Measurements from ENCODE around the gene GPRC5C. TPM values are rescaled to one million over a fixed set of nuclear protein-coding genes. Genes with fewer than 3 reads are reported as not detected.

Gene GPRC5C
- total RNA-seq, 1 experiment from 2014 or later, result 37.3 TPM

- Mint-ChIP-seq H3K27me3 (ENCODE audit: unreplicated experiment) (no peaks in the 10 kb centered on the region), H3K4me3 (ENCODE audit: low read depth, unreplicated experiment) (no peak overlapping the region), H3K9me3 (ENCODE audit: low read depth, unreplicated experiment) (no peaks in the 10 kb centered on the region), H3K27ac (ENCODE audit: unreplicated experiment) (no peak overlapping the region), H3K36me3 (ENCODE audit: insufficient read depth, unreplicated experiment) (peaks cover 6% of the 10 kb centered on the region), H3K4me1 (ENCODE audit: low read depth, unreplicated experiment) (peaks cover 10% of the 10 kb centered on the region)
- intact Hi-C loops (cut with micrococcal nuclease; ENCODE audit: unreplicated experiment), result no loop called here
- CTCF ChIA-PET, result no interaction called here
- no TSS peak for BruUV-seq (replicated peaks)
- no peak for TF ChIP-seq CTCF (IDR thresholded peaks at IDR 0.05; ENCODE audit: unreplicated experiment)
- DNase-seq, result no peak
These were observed 18.4 kb upstream of the GPRC5C start for GRCh38 chr17:74413491-74413890.

DNA sequence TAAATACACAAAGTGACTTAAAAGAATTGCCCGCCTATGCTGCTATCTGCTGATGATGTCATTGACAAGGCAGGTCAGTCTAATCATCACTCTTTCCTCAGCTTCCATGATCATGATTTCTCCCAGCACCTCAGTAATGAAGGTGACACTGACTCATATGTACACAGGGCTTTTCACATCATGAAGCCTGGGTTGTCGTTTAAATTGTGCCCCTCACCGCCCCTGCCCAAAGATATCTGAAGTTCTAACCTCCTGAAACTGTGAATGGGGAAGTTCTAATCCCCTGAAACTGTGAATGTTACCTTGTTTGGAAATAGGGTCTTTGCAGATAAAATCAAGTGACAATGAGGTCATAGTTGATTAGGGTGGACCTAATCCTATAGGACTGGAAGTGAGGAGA is 17.4 kb upstream of the GPRC5C start:
- Mint-ChIP-seq H3K9me3 (ENCODE audit: low read depth, unreplicated experiment) (no peaks in the 10 kb centered on the region), H3K4me3 (ENCODE audit: low read depth, unreplicated experiment) (no peak overlapping the region), H3K36me3 (ENCODE audit: insufficient read depth, unreplicated experiment) (peaks cover 6% of the 10 kb centered on the region), H3K27ac (ENCODE audit: unreplicated experiment) (no peak overlapping the region), H3K4me1 (ENCODE audit: low read depth, unreplicated experiment) (peaks cover 13% of the 10 kb centered on the region), H3K27me3 (ENCODE audit: unreplicated experiment) (no peaks in the 10 kb centered on the region)
- CTCF ChIA-PET, result no interaction called here
- intact Hi-C loops (cut with micrococcal nuclease; ENCODE audit: unreplicated experiment), result no loop called here
- BruUV-seq (replicated peaks), result no TSS peak
- no peak for DNase-seq
- no peak for TF ChIP-seq CTCF (IDR thresholded peaks at IDR 0.05; ENCODE audit: unreplicated experiment)

- BruUV-seq (replicated peaks), result no TSS peak
- Mint-ChIP-seq H3K9me3 (ENCODE audit: low read depth, unreplicated experiment) (no peaks in the 10 kb centered on the region), H3K4me1 (ENCODE audit: low read depth, unreplicated experiment) (peaks cover 22% of the 10 kb centered on the region), H3K27me3 (ENCODE audit: unreplicated experiment) (no peaks in the 10 kb centered on the region), H3K27ac (ENCODE audit: unreplicated experiment) (no peak overlapping the region), H3K36me3 (ENCODE audit: insufficient read depth, unreplicated experiment) (peaks cover 6% of the 10 kb centered on the region), H3K4me3 (ENCODE audit: low read depth, unreplicated experiment) (no peak overlapping the region)
- no peak for TF ChIP-seq CTCF (IDR thresholded peaks at IDR 0.05; ENCODE audit: unreplicated experiment)
- CTCF ChIA-PET, result interaction anchor here (0.7 kb wide), 1 partner anchor 36 kb away, joined by 3 read pairs; no protein-coding TSS in a partner anchor
- intact Hi-C loops (cut with micrococcal nuclease; ENCODE audit: unreplicated experiment), result no loop called here
- DNase-seq, result no peak
These were observed 16.1 kb upstream of the GPRC5C start for GRCh38 chr17:74415608-74416396.

GRCh38 chr17:74417178-74418045 is 14.5 kb upstream of the GPRC5C start:
- BruUV-seq (replicated peaks), result no TSS peak
- no peaks in the 10 kb centered on the region for H3K27me3 Mint-ChIP-seq (ENCODE audit: unreplicated experiment)
- no peak overlapping the region for H3K4me3 Mint-ChIP-seq (ENCODE audit: low read depth, unreplicated experiment)
- H3K9me3 Mint-ChIP-seq (ENCODE audit: low read depth, unreplicated experiment), result no peaks in the 10 kb centered on the region
- CTCF ChIA-PET, result interaction anchor here (0.5 to 1.5 kb wide), 8 partner anchors 9 to 49 kb away, joined by 3 to 9 read pairs (median 4); no protein-coding TSS in a partner anchor
- peak; percentile 62 for DNase-seq
- peak overlapping the region; percentile 58 for H3K27ac Mint-ChIP-seq (ENCODE audit: unreplicated experiment)
- intact Hi-C loops (cut with micrococcal nuclease; ENCODE audit: unreplicated experiment), result no loop called here
- H3K36me3 Mint-ChIP-seq (ENCODE audit: insufficient read depth, unreplicated experiment), result peaks cover 6% of the 10 kb centered on the region
- TF ChIP-seq CTCF (IDR thresholded peaks at IDR 0.05; ENCODE audit: unreplicated experiment), result no peak
- H3K4me1 Mint-ChIP-seq (ENCODE audit: low read depth, unreplicated experiment), result peaks cover 22% of the 10 kb centered on the region

Data from Calu3 (cell line).